NCI-H2107 treated with DMSO at 0.1 percent for 48 hours (cell line): ENCODE measurements around the gene DDX42.

Source experiments
- DNase-seq: peaks from one replicate; lab custom pipeline; 2025; ENCODE audit not compliant: unreplicated experiment; lab: John Stamatoyannopoulos, UW

Gene DDX42, protein sequence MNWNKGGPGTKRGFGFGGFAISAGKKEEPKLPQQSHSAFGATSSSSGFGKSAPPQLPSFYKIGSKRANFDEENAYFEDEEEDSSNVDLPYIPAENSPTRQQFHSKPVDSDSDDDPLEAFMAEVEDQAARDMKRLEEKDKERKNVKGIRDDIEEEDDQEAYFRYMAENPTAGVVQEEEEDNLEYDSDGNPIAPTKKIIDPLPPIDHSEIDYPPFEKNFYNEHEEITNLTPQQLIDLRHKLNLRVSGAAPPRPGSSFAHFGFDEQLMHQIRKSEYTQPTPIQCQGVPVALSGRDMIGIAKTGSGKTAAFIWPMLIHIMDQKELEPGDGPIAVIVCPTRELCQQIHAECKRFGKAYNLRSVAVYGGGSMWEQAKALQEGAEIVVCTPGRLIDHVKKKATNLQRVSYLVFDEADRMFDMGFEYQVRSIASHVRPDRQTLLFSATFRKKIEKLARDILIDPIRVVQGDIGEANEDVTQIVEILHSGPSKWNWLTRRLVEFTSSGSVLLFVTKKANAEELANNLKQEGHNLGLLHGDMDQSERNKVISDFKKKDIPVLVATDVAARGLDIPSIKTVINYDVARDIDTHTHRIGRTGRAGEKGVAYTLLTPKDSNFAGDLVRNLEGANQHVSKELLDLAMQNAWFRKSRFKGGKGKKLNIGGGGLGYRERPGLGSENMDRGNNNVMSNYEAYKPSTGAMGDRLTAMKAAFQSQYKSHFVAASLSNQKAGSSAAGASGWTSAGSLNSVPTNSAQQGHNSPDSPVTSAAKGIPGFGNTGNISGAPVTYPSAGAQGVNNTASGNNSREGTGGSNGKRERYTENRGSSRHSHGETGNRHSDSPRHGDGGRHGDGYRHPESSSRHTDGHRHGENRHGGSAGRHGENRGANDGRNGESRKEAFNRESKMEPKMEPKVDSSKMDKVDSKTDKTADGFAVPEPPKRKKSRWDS

DNA sequence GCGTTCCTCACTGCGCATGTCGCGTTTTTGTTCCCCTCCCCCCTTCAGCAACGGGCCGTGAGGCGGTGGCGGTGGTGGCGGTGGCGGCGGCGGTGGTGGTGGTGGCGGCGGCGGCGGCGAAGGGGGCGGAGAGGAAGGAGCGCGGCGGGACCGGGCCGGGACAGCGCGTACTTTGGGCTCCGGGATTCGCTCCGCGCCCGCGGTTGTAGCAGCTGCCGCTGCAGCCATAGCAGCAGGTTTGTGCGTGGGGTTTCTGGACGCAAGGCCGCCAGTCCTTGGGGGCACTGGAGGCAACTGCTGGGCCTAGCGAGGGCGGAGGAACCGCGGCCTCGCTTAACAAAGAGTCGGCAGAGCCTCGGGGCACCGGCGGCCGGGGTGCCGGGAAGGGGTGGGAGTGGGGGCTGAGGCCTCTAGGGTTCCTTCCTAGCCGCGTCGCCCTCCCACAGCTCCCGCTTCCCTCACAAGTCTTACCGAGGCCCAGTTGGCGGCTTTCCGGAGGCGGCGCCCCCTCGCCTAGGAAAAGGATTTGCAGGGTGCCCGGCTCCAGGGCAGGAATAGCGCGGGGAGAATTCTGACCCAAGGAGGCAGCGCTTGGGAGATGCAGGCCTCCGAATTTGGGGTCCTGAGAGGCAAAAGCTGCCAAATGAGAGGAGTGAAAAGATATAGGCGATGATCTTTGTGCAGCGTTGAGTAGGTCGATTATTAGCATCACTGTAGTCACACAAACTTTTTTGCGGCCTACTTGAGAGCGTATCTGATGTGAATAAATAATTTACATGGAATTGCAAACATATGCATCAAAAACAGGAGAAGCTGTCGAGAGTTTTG lies at the start of gene DDX42:
Gene DDX42, plus strand, starts transcription at position 30 of the 828 bp plus-strand sequence. CDS start 12,880 bp downstream, outside the sequence.
- no peak for DNase-seq

DNA sequence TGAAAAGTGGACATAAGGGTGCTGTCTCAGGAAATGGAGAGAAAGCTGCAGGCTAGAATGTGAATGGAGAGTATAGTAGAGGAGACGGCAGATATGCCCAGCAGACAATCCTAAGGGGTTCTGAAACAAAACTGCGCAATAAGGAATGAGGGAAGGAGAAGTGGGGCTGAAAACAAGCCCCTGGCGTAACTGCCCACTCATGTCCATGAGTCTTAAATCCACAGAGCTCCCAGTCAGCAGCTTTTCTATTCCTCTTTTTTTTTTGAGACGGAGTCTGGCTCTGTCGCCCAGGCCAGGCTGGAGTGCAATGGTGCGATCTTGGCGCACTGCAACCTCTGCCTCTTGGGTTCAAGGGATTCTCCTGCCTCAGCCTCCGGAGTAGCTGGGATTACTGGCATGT lies 38.3 kb upstream of the DDX42 start:
- no peak for DNase-seq

DNA sequence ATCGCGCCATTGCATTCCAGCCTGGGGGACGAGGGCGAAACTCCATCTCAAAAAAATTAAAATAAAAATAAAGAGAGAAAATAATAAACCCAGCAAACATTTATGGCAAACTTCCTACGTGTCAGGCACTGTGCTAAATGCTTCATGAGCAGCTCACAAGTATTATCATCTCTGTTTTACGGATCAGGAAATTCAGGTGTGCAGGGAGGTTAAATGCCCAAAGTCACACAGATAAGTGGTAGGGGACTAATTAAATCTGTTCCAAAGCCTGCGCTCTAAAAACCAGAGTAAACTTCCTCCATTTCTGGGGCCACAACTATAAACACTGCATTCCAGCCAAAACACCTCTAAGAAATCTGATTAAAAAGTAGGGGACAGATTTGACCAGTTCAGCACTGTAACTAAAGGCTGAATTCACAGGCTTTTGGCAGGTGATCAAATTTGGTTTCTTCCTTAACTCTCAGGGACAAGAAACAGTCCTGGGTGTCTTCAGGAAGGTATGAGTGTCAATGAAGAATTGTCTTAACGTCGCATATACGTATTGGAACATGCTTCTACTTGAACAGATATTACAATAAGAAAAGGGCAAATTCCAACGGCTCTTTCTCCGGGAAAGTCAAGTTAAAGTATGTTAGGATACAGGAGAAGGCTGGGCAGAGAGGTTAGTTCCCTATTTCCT lies 33.4 kb upstream of the DDX42 start:
- no peak for DNase-seq

DNA sequence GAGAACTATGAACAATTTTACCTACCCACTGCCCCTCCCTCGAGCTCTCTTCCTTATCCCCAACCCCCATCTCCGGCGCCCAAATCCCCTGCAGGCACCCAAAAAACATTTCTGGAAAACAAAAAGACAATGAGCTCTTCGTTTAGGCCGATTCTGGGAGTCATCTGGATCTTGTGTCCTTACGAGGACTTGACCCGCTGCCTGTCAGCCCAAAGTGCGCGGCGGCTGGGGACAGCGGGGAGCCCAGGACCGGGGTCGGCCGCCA lies 32.9 kb upstream of the DDX42 start:
- DNase-seq = peak; percentile 31

DNA sequence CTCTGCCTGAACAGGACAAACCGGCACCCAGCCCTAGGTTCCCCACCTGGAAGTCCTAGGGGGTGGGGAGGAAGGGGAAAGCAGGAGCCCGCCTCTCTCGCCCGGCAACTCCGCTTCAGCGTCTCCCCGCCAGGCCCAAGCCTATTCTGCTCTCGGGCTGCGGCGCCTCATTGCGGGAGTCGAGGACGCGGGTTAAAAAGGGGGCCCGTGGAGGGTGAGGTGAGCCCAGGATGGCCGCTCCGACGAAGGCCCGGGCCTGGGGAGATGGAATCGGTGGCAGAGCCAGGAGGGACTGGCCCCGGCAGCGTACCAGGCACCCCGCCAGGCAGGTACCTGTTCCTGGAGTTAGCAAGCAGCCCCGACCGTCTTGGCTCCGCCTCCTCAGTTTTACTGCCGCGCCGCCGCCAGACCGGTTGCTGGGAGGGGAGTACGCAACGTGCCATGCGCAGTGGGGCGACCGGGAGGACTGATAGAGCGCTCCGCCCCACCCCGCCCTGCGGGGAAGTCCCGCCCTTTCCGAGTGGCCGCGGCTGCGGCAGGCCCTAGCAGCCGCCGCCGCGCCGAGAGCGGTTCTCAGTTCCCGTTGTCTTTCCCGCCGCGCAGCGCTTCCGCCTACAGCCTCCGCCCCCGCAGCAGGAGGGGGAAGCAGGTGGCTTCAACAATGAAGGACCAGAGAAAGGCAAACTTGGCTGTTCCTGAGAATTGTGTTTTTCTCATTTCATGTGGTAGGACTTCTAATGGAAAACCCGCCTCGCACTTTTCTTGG lies 32.4 kb upstream of the DDX42 start, which contains the start of gene STRADA:
Gene STRADA, minus strand, starts transcription at position 392 of the 766 bp plus-strand sequence. CDS start 13,430 bp downstream, outside the sequence.
- DNase-seq = peak; percentile 98

DNA sequence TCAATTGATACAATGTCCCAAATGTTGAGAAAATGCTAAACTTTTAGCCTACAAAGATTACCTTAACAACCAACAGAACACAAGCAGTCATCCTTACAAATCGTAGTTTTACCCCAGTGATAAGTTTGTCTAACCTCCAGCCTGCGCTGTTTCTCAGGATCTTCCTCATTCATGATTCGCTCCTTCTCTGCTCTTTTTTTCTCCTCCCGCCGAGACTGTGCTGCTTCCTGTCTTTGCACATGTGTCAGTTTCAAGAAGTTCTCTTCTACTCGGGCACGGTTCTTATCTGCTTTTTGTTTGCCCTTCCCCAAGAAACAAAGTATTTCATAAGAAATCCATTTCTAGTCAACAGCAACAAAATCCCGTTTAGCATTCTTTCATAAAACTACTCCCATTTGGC lies 22.2 kb upstream of the DDX42 start:
- DNase-seq = no peak

DNA sequence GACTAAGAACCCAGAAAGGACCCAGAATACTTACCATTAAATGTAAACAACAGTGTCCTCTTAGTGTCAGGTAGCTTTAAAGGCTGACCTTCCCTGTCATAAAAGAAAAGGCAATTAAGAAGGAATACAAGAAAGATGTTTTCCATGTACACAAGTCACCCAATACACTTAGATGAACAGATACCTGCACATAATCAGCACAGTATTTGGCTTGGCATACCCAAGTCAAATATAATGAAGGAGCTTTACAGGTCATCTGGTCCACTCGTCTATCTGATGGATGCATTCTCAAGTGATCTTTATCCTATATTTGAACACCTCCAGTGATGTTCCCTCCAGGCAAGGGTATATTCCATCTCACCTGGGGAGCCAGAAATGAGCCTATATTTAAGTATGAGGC lies 21.3 kb upstream of the DDX42 start:
- no peak for DNase-seq

DNA sequence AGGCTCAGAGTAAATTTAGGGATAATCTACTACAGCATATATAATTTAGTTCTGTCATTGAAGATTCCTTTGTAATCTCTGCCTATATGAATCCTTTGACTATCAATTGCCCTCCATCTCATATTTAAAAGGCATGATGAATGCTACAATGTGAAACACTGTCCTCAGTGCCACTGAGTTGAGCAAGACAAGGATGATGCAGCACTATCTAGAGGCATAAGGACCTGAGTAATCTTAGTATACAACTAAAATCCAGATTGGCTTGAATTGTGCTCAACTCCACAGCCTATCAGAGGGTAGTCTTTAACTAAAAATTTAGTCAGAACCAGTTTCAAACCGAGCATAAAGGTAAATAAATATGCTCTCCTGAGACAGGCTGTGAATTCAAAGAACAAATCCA lies 20.8 kb upstream of the DDX42 start:
- DNase-seq = no peak

DNA sequence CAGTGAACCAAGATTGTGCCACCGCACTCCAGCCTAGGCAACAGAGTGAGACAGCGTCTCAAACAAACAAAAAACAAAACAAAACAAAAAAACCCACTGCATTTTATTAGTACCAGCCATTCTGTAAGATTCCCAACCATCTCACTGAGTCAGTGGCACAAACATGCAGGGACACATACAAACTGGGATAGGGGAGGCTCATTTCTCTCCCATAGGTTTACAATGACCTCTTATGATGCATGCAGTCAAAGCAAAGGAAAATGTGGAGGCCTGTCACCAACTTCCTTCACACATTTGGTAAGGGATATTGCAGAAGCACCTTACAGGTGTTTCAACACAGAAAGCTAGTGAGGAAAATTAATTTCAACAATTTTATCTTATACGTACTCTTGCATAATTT lies 19.9 kb upstream of the DDX42 start:
- DNase-seq = no peak

DNA sequence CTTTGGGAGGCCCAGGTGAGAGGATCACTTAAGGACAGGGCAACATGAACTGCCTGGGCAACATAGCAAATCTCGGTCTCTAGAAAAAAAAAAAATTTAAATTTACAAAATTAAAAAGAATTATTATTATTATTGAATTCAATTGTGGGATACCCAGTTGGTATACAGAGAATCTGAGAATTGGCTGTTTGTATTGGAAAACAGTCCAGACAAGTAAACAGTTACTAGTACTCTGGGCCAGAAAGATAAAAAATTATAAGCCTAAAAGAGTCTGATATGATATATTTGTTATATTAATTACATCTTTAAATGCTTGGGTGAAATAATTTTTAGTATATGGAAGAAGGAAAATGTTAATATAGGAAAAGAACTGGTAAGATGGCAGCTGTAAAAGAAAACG lies 15.5 kb upstream of the DDX42 start:
- DNase-seq = no peak

DNA sequence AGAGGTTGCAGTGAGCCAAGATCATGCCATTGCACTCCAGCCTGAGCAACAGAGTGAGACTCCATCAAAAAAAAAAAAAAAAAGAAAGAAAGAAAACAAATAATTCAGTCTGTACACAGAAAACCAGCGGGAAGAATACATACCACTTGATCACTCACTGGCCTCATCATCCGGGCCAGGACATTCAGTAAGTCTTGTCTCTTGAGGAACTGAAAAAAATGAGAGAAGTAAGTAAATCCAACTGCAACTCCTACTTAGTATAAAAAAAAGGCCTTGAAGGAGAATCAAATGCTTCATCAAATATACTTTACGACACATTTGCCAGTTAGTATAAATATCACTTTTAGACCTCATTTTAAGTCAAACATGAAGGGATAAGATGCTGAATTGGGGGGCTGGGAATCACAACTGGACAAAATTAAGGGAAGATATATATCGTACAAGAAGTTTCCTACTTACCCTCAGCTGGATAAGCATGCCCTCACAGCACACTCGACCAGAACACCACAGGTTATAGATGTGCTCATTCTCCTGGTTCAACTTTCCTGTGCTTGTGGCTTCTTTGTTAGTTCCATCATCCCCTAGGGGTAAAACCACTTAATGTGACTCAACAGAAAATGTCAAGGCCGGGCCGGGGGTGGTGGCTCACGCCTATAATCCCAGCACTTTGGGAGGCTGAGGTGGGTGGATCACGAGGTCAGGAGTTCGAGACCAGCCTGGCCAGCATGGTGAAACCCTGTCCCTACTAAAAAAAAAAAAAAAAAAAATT lies 13.0 kb upstream of the DDX42 start:
- no peak for DNase-seq

DNA sequence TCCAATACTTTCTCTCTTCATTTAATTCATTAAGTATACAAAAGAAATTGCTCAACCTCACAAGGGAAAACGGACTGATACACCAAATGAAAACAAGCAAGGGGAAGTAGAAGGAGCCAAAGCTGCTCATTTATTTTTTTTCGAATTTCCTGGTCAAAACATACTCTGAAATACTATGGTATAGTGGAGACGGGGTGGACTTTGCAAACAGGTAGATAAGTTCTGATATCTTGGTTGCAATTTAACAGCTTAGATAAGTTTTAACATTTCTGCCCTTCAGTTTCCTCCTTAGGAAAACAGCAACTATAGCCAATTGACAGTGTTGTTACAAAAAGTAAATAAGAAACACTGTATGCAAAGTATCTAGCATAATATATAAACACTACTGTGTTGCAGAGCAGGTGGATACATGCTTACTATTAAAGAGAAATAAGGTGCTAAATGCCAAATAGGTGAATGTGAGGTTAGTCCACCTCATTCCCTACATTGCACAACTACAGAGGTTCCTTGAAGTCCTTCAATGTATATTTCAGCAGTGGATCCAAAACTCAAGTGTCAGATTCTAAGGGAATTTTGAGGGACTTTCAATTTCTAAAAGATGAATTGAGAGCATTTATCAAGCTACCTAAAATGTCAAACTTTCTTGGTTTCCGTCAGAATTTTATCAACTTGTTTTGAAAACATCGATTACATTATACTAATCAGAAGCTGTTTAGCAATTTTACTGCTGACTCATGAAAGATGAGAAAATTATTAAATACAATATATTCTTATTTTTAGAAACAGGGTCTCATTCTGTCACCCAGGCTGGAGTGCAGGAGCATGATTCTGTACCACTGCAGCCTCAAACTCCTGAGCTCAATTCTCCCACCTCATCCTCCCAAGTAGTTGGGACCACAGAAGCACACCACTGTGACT lies 11.6 kb upstream of the DDX42 start:
- no peak for DNase-seq

DNA sequence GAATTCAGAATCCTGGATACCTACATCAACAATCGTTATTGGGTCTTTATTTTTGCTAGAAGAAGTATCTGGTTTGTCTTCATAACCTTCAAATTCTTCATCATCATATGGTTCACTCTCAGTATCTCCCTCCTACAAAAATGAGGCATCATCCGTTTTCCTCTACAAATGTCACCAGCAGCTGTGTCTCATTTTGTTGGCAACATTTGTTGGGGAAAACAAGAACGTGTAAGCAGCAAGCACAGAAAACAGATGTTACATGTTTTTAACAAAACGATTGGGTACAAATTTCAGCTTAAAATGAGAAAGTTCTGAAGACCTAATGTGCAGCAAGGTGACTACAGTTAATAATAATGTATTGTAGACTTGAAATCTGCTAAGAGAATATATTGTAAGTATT lies 9.3 kb upstream of the DDX42 start:
- DNase-seq = no peak

DNA sequence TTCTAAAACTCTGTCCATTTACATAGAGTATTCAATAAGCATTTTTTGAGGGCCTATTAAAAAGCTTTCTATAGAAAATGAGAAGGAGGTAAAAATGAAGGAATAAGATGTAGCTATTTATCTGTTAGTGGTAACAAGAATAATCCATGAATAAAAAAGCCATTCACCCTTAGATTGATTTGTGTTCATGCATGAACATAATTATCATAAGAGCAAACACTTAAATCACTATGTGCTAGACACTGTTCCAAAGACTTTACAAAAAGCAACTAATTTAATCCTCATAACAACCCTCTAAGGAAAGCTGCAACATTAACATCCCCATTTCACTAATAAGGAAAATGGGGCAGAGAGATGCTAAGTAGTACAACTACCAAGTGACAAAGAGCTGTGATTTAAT lies 7.2 kb upstream of the DDX42 start:
- DNase-seq = no peak

DNA sequence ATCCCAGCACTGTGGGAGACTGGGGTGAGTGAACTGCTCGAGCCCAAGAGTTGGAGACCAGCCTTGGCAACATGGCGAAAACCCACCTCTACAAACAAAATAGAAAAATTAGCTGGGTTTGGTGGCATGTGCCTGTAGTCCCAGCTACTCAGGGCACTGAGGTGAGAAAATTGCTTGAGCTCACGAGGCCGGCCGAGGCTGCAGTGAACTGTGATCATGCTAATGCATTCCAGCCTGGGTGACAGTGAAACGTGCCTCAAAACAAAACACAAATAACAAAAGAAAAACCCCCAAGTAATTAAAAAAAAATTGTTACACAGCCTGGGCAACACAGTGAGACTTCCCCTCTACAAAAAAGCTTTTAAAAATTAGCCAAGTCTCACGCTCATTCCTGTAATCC lies 5.5 kb upstream of the DDX42 start:
- DNase-seq = no peak

DNA sequence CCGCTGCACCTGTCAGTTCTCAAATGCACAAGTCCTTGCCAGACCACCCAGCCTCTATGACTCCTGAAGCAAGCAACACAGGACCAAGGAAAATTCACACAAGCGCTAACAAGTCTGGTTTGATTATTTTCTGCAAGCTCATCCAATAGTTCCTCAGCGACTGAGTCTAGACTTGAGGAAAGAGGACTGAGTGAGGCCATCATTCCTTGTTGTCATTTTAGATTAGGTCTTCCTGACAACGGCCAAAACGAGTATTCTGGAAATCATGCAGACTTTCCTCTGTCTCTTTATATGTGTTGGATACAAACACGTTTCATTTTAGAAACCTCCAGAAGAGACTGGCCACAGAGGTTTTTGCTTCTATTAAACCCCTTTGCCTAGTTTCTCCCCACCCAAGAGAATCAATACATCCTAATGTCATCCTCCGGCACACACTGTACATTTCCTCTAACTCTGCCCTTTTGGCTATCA lies 1.1 kb upstream of the DDX42 start:
- no peak for DNase-seq

DNA sequence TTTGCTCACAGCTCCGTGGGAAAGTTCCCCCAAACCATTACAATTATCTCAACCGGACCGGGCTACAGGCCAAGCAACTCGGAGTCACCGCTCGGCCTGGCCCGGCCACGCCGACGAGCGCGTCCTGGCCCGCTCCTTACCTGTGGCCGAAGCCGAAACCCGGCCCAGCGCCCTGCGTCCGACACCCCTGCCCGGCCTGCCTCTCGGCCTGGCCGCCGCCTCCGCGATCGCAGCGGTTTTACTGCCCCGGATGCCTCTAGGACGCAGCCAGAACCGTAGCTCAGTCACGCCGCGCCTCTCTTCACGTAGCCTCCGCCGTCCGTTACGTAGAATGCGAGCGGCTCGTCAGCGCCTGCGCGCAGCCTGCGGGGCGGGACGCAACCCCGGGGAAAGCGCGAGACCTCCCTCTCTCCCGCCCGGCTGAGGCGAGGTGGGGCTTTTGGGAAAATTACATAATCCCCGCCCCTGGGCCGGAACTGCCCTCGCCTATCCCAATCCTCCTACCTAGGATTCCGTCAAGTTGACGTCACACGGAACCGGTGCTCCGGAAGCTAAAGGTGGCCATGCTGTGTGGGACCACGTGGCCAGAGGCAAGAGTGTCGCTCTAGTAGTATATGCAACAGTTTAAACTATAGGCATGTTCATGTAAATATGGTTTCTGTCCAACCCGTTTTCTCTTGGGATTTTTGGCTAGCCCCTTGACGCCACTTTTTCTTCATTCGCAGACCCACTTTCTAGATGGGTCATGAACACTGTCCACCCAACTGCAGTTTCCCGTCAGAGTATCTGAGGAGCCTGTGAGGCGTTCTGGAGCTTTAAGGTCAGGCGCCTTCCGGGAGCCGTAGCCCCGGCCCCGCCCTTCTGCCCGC lies 464 bp upstream of the DDX42 start, which contains the start of gene CCDC47:
Gene CCDC47, minus strand, starts transcription at position 326 of the 869 bp plus-strand sequence. CDS start 7,422 bp downstream, outside the sequence.
- peak; percentile 96 for DNase-seq
